Measurements from ENCODE around the gene KLHL29. TPM values are rescaled to one million over a fixed set of nuclear protein-coding genes. Genes with fewer than 3 reads are reported as not detected.

Gene KLHL29
- polyA plus RNA-seq, 1 of the 3 experiments (the other 2 are of a cell fraction), result 4.6 TPM

- POLR2A ChIA-PET, result no interaction called here
- H3K4me2 ChIP-seq, result no peak overlapping the region
- no peaks in the 10 kb centered on the region for H3K9me3 ChIP-seq
- H3K9me2 ChIP-seq, result no peaks in the 10 kb centered on the region
- no peaks in the 10 kb centered on the region for H3F3A ChIP-seq (replicated peaks; ENCODE audit: insufficient read depth)
- no peak overlapping the region for H3K27ac ChIP-seq (ENCODE audit: low read depth in 2 of 2, low read length in 1 of 2)
- CTCF ChIA-PET, result interaction anchor here (1.0 kb wide), 1 partner anchor 8 kb away, joined by 3 read pairs; no protein-coding TSS in a partner anchor
- no peaks in the 10 kb centered on the region for H3K79me2 ChIP-seq (ENCODE audit: insufficient read depth)
- H3K4me1 ChIP-seq (ENCODE audit: control insufficient read depth in 1 of 2, insufficient read depth in 2 of 2, low read depth in 1 of 2, low read length in 1 of 2), result peaks cover 0 to 34% of the 10 kb centered on the region in 2 experiments; a peak in 2 of 4 replicates
- H3K36me3 ChIP-seq (replicated peaks in 1 of 2; ENCODE audit: control insufficient read depth in 1 of 2, insufficient read depth in 2 of 2, low read length in 1 of 2), result no peaks in the 10 kb centered on the region
- no peaks in the 10 kb centered on the region for H4K20me1 ChIP-seq (ENCODE audit: insufficient read depth)
- 92% methylated on average over 6 of the region's 8 CpGs for WGBS (ENCODE audit: low lambda C conversion rate)
- no peak overlapping the region for H2AFZ ChIP-seq (ENCODE audit: low read depth)
- no peak overlapping the region for H3K9ac ChIP-seq
- no peak for DNase-seq
- no peaks in the 10 kb centered on the region for H3K27me3 ChIP-seq (ENCODE audit: insufficient read depth)
- H3K4me3 ChIP-seq (ENCODE audit: low read depth in 2 of 2, low read length in 1 of 2), result no peak overlapping the region
- TF ChIP-seq NRF1 (IDR thresholded peaks at IDR 0.05; ENCODE audit: low read depth, low read length), result no peak
- TF ChIP-seq FOXJ3 (CRISPR knock-in tag; IDR thresholded peaks at IDR 0.05), result no peak
- TF ChIP-seq PBX3 (IDR thresholded peaks at IDR 0.05), result no peak
- TF ChIP-seq NFIC (IDR thresholded peaks at IDR 0.05; ENCODE audit: borderline replicate concordance), result no peak
- TF ChIP-seq MXI1 (IDR thresholded peaks at IDR 0.05; ENCODE audit: low read depth, low read length), result no peak
- TF ChIP-seq MAX (IDR thresholded peaks at IDR 0.05; ENCODE audit: low read depth), result no peak
These were observed 127.8 kb downstream of the KLHL29 start for GRCh38 chr2:23512778-23513177.

DNA sequence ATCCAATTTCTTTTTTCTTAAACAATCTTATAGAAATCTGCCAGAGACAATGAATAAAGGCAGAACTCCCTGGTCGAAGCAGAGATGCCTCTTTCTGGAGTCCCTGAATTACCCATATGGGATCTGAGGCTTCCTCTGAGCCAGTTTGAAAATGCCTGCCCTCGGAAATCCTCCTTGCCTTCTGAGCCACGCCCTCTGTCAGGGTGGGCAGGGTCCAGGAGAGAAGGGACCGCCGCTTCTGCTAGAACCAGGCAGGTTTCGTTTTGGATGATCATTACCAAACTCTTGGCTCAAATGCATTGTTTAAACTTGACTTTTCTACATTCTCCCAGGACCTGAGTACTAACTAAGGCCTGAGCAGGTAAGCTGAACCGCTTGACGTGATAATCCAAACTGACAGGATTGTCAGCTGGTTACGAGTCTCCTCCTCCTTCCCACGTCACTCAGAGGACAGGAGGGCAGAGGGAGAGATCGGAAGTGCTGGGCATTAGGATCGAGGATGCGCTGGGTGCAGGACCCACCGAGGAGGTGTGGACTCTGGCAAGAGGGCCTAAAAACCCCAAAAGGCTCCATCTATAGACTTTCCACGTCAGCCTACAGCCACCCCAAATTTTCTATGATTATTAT is 128.4 kb downstream of the KLHL29 start:
- H3K4me1 ChIP-seq (ENCODE audit: control insufficient read depth in 1 of 2, insufficient read depth in 2 of 2, low read depth in 1 of 2, low read length in 1 of 2), result peaks cover 0 to 34% of the 10 kb centered on the region in 2 experiments; a peak in 2 of 4 replicates
- POLR2A ChIA-PET, result no interaction called here
- H3K4me2 ChIP-seq, result no peak overlapping the region
- CTCF ChIA-PET, result no interaction called here
- WGBS (ENCODE audit: low lambda C conversion rate), result 83% methylated on average over 15 of the region's 15 CpGs
- H4K20me1 ChIP-seq (ENCODE audit: insufficient read depth), result no peaks in the 10 kb centered on the region
- no peak overlapping the region for H3K9ac ChIP-seq
- H3F3A ChIP-seq (replicated peaks; ENCODE audit: insufficient read depth), result no peaks in the 10 kb centered on the region
- H3K79me2 ChIP-seq (ENCODE audit: insufficient read depth), result no peaks in the 10 kb centered on the region
- no peaks in the 10 kb centered on the region for H3K36me3 ChIP-seq (replicated peaks in 1 of 2; ENCODE audit: control insufficient read depth in 1 of 2, insufficient read depth in 2 of 2, low read length in 1 of 2)
- TF ChIP-seq RXRA (IDR thresholded peaks at IDR 0.05; ENCODE audit: borderline replicate concordance, low read depth) (no peak), RAD21 (IDR thresholded peaks at IDR 0.05; ENCODE audit: low read length) (no peak), TAF1 (IDR thresholded peaks at IDR 0.05; ENCODE audit: borderline replicate concordance, low read depth, low read length) (no peak), EZH2phosphoT487 (IDR thresholded peaks at IDR 0.05; ENCODE audit: borderline replicate concordance, low read depth) (no peak), YY1 (IDR thresholded peaks at IDR 0.05; ENCODE audit: low read depth) (no peak)
- DNase-seq, result no peak
- H3K9me3 ChIP-seq, result no peaks in the 10 kb centered on the region
- H3K4me3 ChIP-seq (ENCODE audit: low read depth in 2 of 2, low read length in 1 of 2), result no peak overlapping the region
- no peaks in the 10 kb centered on the region for H3K9me2 ChIP-seq
- no peak overlapping the region for H3K27ac ChIP-seq (ENCODE audit: low read depth in 2 of 2, low read length in 1 of 2)
- no peaks in the 10 kb centered on the region for H3K27me3 ChIP-seq (ENCODE audit: insufficient read depth)
- no peak overlapping the region for H2AFZ ChIP-seq (ENCODE audit: low read depth)

Data from SK-N-SH (cell line).